Astrocyte of the hippocampus (primary cell): ENCODE data around the gene LRRC70.

ENCODE experiments used
- DNase-seq: peaks from one replicate; pipeline ENCODE4 v3.0.0; 2011; ENCODE audit warnings: low read depth, low spot score

LRRC70 gene

GRCh38 chr5:62574599-62574998 lies 4.0 kb upstream of the LRRC70 start:
- no peak for DNase-seq

- DNase-seq = no peak
Observed at GRCh38 chr5:62575066-62575465, 3.6 kb upstream of the LRRC70 start.

GRCh38 chr5:62575489-62575888 lies 3.1 kb upstream of the LRRC70 start:
- DNase-seq = no peak

- no peak for DNase-seq
Observed at GRCh38 chr5:62576570-62577170, 1.9 kb upstream of the LRRC70 start.

GRCh38 chr5:62577488-62577887 lies 1.1 kb upstream of the LRRC70 start:
- no peak for DNase-seq

- no peak for DNase-seq
Observed at GRCh38 chr5:62579761-62580160, 1.1 kb downstream of the LRRC70 start.

- DNase-seq = no peak
Observed at GRCh38 chr5:62581836-62582597, 3.4 kb downstream of the LRRC70 start.

GRCh38 chr5:62584391-62584790 lies 5.8 kb downstream of the LRRC70 start:
- DNase-seq = no peak

- DNase-seq = no peak
Observed at GRCh38 chr5:62585306-62585705, 6.7 kb downstream of the LRRC70 start.

GRCh38 chr5:62585751-62586150 lies 7.1 kb downstream of the LRRC70 start:
- no peak for DNase-seq

GRCh38 chr5:62587737-62588136 lies 9.1 kb downstream of the LRRC70 start:
- no peak for DNase-seq

GRCh38 chr5:62588668-62589067 lies 10.0 kb downstream of the LRRC70 start:
- DNase-seq = no peak

GRCh38 chr5:62589504-62589903 lies 10.9 kb downstream of the LRRC70 start:
- DNase-seq = no peak

GRCh38 chr5:62590387-62590786 lies 11.8 kb downstream of the LRRC70 start:
- DNase-seq = no peak

- DNase-seq = no peak
Observed at GRCh38 chr5:62592558-62592957, 13.9 kb downstream of the LRRC70 start.

GRCh38 chr5:62593331-62593730 lies 14.7 kb downstream of the LRRC70 start:
- DNase-seq = peak; percentile 20

- DNase-seq = no peak
Observed at GRCh38 chr5:62594364-62594984, 15.9 kb downstream of the LRRC70 start.

- no peak for DNase-seq
Observed at GRCh38 chr5:62596096-62596495, 17.5 kb downstream of the LRRC70 start.

GRCh38 chr5:62596691-62597090 lies 18.1 kb downstream of the LRRC70 start:
- DNase-seq = no peak

- no peak for DNase-seq
Observed at GRCh38 chr5:62597314-62597713, 18.7 kb downstream of the LRRC70 start.

- no peak for DNase-seq
Observed at GRCh38 chr5:62600560-62601252, 22.1 kb downstream of the LRRC70 start.

- DNase-seq = no peak
Observed at GRCh38 chr5:62603934-62604333, 25.3 kb downstream of the LRRC70 start.
